ENCODE data around the gene FOXQ1. TPM values are rescaled to one million over a fixed set of nuclear protein-coding genes. Genes with fewer than 3 reads are reported as not detected.

Gene FOXQ1
- polyA plus RNA-seq, 3 donors = 8.1 to 10.9 (median 10.0) TPM

- DNase-seq (ENCODE audit: low read depth in 3 of 3, low spot score in 2 of 3) = no peak
Observed at GRCh38 chr6:1290086-1290485, 21.8 kb upstream of the FOXQ1 start.

- DNase-seq (ENCODE audit: low read depth in 3 of 3, low spot score in 2 of 3) = no peak
Observed at GRCh38 chr6:1290805-1291204, 21.1 kb upstream of the FOXQ1 start.

GRCh38 chr6:1291381-1291780 is 20.5 kb upstream of the FOXQ1 start:
- DNase-seq (ENCODE audit: low read depth in 3 of 3, low spot score in 2 of 3) = no peak

GRCh38 chr6:1295420-1295819 is 16.5 kb upstream of the FOXQ1 start:
- no peak for DNase-seq (ENCODE audit: low read depth in 3 of 3, low spot score in 2 of 3)

- DNase-seq (ENCODE audit: low read depth in 3 of 3, low spot score in 2 of 3) = no peak
Observed at GRCh38 chr6:1296079-1296478, 15.8 kb upstream of the FOXQ1 start.

GRCh38 chr6:1296542-1296941 is 15.4 kb upstream of the FOXQ1 start:
- no peak for DNase-seq (ENCODE audit: low read depth in 3 of 3, low spot score in 2 of 3)

- no peak for DNase-seq (ENCODE audit: low read depth in 3 of 3, low spot score in 2 of 3)
Observed at GRCh38 chr6:1297746-1298145, 14.2 kb upstream of the FOXQ1 start.

- no peak for DNase-seq (ENCODE audit: low read depth in 3 of 3, low spot score in 2 of 3)
Observed at GRCh38 chr6:1298768-1299167, 13.1 kb upstream of the FOXQ1 start.

- DNase-seq (ENCODE audit: low read depth in 3 of 3, low spot score in 2 of 3) = no peak
Observed at GRCh38 chr6:1306133-1306532, 5.8 kb upstream of the FOXQ1 start.

GRCh38 chr6:1309366-1309765 is 2.5 kb upstream of the FOXQ1 start:
- DNase-seq (ENCODE audit: low read depth in 3 of 3, low spot score in 2 of 3) = no peak

GRCh38 chr6:1310628-1311399 is 1.1 kb upstream of the FOXQ1 start:
- no peak for DNase-seq (ENCODE audit: low read depth in 3 of 3, low spot score in 2 of 3)

GRCh38 chr6:1312203-1312472 is 240 bp downstream of the FOXQ1 start:
- no peak for DNase-seq (ENCODE audit: low read depth in 3 of 3, low spot score in 2 of 3)

- no peak for DNase-seq (ENCODE audit: low read depth in 3 of 3, low spot score in 2 of 3)
Observed at GRCh38 chr6:1312473-1313367, 822 bp downstream of the FOXQ1 start.

- no peak for DNase-seq (ENCODE audit: low read depth in 3 of 3, low spot score in 2 of 3)
Observed at GRCh38 chr6:1313384-1313766, 1.5 kb downstream of the FOXQ1 start.

GRCh38 chr6:1313767-1314503 is 2.0 kb downstream of the FOXQ1 start:
- DNase-seq (ENCODE audit: low read depth in 3 of 3, low spot score in 2 of 3) = no peak

- DNase-seq (ENCODE audit: low read depth in 3 of 3, low spot score in 2 of 3) = no peak
Observed at GRCh38 chr6:1314617-1315016, 2.7 kb downstream of the FOXQ1 start.

- no peak for DNase-seq (ENCODE audit: low read depth in 3 of 3, low spot score in 2 of 3)
Observed at GRCh38 chr6:1315201-1315559, 3.3 kb downstream of the FOXQ1 start.

GRCh38 chr6:1315560-1316386 is 3.9 kb downstream of the FOXQ1 start:
- DNase-seq (ENCODE audit: low read depth in 3 of 3, low spot score in 2 of 3) = no peak

GRCh38 chr6:1316489-1316971 is 4.6 kb downstream of the FOXQ1 start:
- no peak for DNase-seq (ENCODE audit: low read depth in 3 of 3, low spot score in 2 of 3)

- DNase-seq (ENCODE audit: low read depth in 3 of 3, low spot score in 2 of 3) = no peak
Observed at GRCh38 chr6:1317302-1317815, 5.5 kb downstream of the FOXQ1 start.

Measured in right renal cortex interstitium (tissue), 3 donors.